Measurements from ENCODE around the gene LSAMP. TPM values are rescaled to one million over a fixed set of nuclear protein-coding genes. Genes with fewer than 3 reads are reported as not detected.

LSAMP gene
- total and polyA plus RNA-seq, 2 of the 13 experiments (the other 11 are each of a cell fraction or from before 2014, with no cell fraction given), result not detected

- TF ChIP-seq ZBTB26 (CRISPR knock-in tag; IDR thresholded peaks at IDR 0.05; ENCODE audit: borderline replicate concordance), result no peak
- TF ChIP-seq FIP1L1 (IDR thresholded peaks at IDR 0.05; ENCODE audit: borderline replicate concordance, insufficient read depth, low read depth, low read length), result no peak
- TF ChIP-seq RXRA (CRISPR knock-in tag; IDR thresholded peaks at IDR 0.05), result no peak; the same call in 1 of the 2 replicates
- no peak for TF ChIP-seq KDM5B (CRISPR knock-in tag; IDR thresholded peaks at IDR 0.05; ENCODE audit: borderline replicate concordance)
- TF ChIP-seq ZNF766 (CRISPR knock-in tag; IDR thresholded peaks at IDR 0.05; ENCODE audit: borderline replicate concordance), result no peak
- TF ChIP-seq DPF2 (CRISPR knock-in tag; IDR thresholded peaks at IDR 0.05; ENCODE audit: borderline replicate concordance, low read depth), result peak; percentile 57; the same call in 1 of the 2 replicates
- no peak for TF ChIP-seq RNF2 (conservative IDR thresholded peaks at IDR 0.05; ENCODE audit: low read depth)
- TF ChIP-seq ZNF547 (CRISPR knock-in tag; IDR thresholded peaks at IDR 0.05), result no peak
- no peak for TF ChIP-seq TBP (CRISPR knock-in tag; IDR thresholded peaks at IDR 0.05)
- TF ChIP-seq THAP8 (CRISPR knock-in tag; IDR thresholded peaks at IDR 0.05; ENCODE audit: borderline replicate concordance), result no peak
- no peak for TF ChIP-seq ZNF24 (IDR thresholded peaks at IDR 0.05)
- no peak for TF ChIP-seq ZNF234 (CRISPR knock-in tag; conservative IDR thresholded peaks at IDR 0.05)
- TF ChIP-seq GFI1 (CRISPR knock-in tag; IDR thresholded peaks at IDR 0.05; ENCODE audit: borderline replicate concordance), result peak; percentile 61; the same call in 1 of the 2 replicates
- TF ChIP-seq, protein P1, sequence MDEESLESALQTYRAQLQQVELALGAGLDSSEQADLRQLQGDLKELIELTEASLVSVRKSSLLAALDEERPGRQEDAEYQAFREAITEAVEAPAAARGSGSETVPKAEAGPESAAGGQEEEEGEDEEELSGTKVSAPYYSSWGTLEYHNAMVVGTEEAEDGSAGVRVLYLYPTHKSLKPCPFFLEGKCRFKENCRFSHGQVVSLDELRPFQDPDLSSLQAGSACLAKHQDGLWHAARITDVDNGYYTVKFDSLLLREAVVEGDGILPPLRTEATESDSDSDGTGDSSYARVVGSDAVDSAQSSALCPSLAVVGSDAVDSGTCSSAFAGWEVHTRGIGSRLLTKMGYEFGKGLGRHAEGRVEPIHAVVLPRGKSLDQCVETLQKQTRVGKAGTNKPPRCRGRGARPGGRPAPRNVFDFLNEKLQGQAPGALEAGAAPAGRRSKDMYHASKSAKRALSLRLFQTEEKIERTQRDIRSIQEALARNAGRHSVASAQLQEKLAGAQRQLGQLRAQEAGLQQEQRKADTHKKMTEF (CRISPR knock-in tag; IDR thresholded peaks at IDR 0.05), result peak; percentile 58
- no peak for TF ChIP-seq SIX4 (CRISPR knock-in tag; IDR thresholded peaks at IDR 0.05)
- TF ChIP-seq ZNF432 (CRISPR knock-in tag; IDR thresholded peaks at IDR 0.05; ENCODE audit: borderline replicate concordance), result no peak
- no peak for TF ChIP-seq HMGXB4 (CRISPR knock-in tag; IDR thresholded peaks at IDR 0.05; ENCODE audit: borderline replicate concordance in 1 of 2, low read depth in 1 of 2)
- TF ChIP-seq RBM22 (optimal IDR thresholded peaks at IDR 0.05; ENCODE audit: low read length), result no peak
- peak; percentile 55; the same call in 1 of the 2 replicates for TF ChIP-seq ZNF292 (CRISPR knock-in tag; IDR thresholded peaks at IDR 0.05; ENCODE audit: borderline replicate concordance, low read depth)
- TF ChIP-seq TCF7 (IDR thresholded peaks at IDR 0.05; ENCODE audit: low read depth), result peak; percentile 44
- TF ChIP-seq ZNF34 (CRISPR knock-in tag; IDR thresholded peaks at IDR 0.05; ENCODE audit: borderline replicate concordance), result no peak
- no peak for TF ChIP-seq ZFP62 (CRISPR knock-in tag; IDR thresholded peaks at IDR 0.05)
- no peak for TF ChIP-seq ZNF317 (CRISPR knock-in tag; IDR thresholded peaks at IDR 0.05)
- TF ChIP-seq ZNF83 (CRISPR knock-in tag; IDR thresholded peaks at IDR 0.05; ENCODE audit: borderline replicate concordance), result no peak
- TF ChIP-seq ZNF205 (CRISPR knock-in tag; IDR thresholded peaks at IDR 0.05), result peak; percentile 68; the same call in 1 of the 2 replicates
- no peak for TF ChIP-seq ZSCAN22 (CRISPR knock-in tag; IDR thresholded peaks at IDR 0.05)
- TF ChIP-seq YEATS4 (CRISPR knock-in tag; IDR thresholded peaks at IDR 0.05; ENCODE audit: borderline replicate concordance), result peak; percentile 40; the same call in 1 of the 2 replicates
Observed at GRCh38 chr3:115843206-115843605, 602.1 kb downstream of the LSAMP start (continued).

Measured in HepG2 (cell line).